ENCODE measurements around the gene TBL3. TPM values are rescaled to one million over a fixed set of nuclear protein-coding genes. Genes with fewer than 3 reads are reported as not detected.
"Not testable (repeated sequence)": the region's sequence is repeated elsewhere in the genome, so short reads cannot be mapped to it uniquely, and the experiment has no call there.

The TBL3 gene
- total RNA-seq, 1 donor, result 22.7 TPM

GRCh38 chr16:1938910-1939309 is 32.9 kb upstream of the TBL3 start:
- no peak for DNase-seq (ENCODE audit: low read depth)
- H3K4me3 ChIP-seq (ENCODE audit: low read depth, low read length), result no peak overlapping the region
- no peak for TF ChIP-seq CTCF (IDR thresholded peaks at IDR 0.05; ENCODE audit: insufficient read depth, low read length)

GRCh38 chr16:1939833-1940232 is 32.0 kb upstream of the TBL3 start:
- not testable (repeated sequence) for DNase-seq (ENCODE audit: low read depth); H3K4me3 ChIP-seq (ENCODE audit: low read depth, low read length)

- TF ChIP-seq CTCF (IDR thresholded peaks at IDR 0.05; ENCODE audit: insufficient read depth, low read length), result no peak
- H3K4me3 ChIP-seq (ENCODE audit: low read depth, low read length), result no peak overlapping the region
- DNase-seq (ENCODE audit: low read depth), result no peak
These were observed 31.3 kb upstream of the TBL3 start for GRCh38 chr16:1940273-1941161.

- peak overlapping the region; percentile 86 for H3K4me3 ChIP-seq (ENCODE audit: low read depth, low read length)
- no peak for TF ChIP-seq CTCF (IDR thresholded peaks at IDR 0.05; ENCODE audit: insufficient read depth, low read length)
- no peak for DNase-seq (ENCODE audit: low read depth)
These were observed 30.4 kb upstream of the TBL3 start for GRCh38 chr16:1941162-1942046.

- TF ChIP-seq CTCF (IDR thresholded peaks at IDR 0.05; ENCODE audit: insufficient read depth, low read length), result no peak
- H3K4me3 ChIP-seq (ENCODE audit: low read depth, low read length), result peak overlapping the region; percentile 86
- DNase-seq (ENCODE audit: low read depth), result no peak
These were observed 29.6 kb upstream of the TBL3 start for GRCh38 chr16:1942047-1942809.

- H3K4me3 ChIP-seq (ENCODE audit: low read depth, low read length), result peak within 1 kb of the TSS; percentile 86
- TF ChIP-seq CTCF (IDR thresholded peaks at IDR 0.05; ENCODE audit: insufficient read depth, low read length), result no peak
- peak; percentile 95 for DNase-seq (ENCODE audit: low read depth)
These were observed 28.8 kb upstream of the TBL3 start, which contains the start of gene MSRB1 for GRCh38 chr16:1942810-1943726. TSS of gene MSRB1 (minus strand) at chr16:1943199. CDS start at chr16:1943156, 43 bp downstream.
